ENCODE data around the gene ATXN2. TPM values are rescaled to one million over a fixed set of nuclear protein-coding genes. Genes with fewer than 3 reads are reported as not detected.

ATXN2 gene
- total RNA-seq, 1 experiment from 2014 or later: 56.3 TPM

- no peak for TF ChIP-seq ELF4 (CRISPR knock-in tag; IDR thresholded peaks at IDR 0.05; ENCODE audit: low read depth)
These were observed 184.3 kb downstream of the ATXN2 start (continued) for GRCh38 chr12:111414711-111415252.

GRCh38 chr12:111413442-111414086 lies 185.6 kb downstream of the ATXN2 start:
- no peak for TF ChIP-seq GTF2I (CRISPR knock-in tag; conservative IDR thresholded peaks at IDR 0.05)
- TF ChIP-seq PREB (CRISPR knock-in tag; IDR thresholded peaks at IDR 0.05; ENCODE audit: borderline replicate concordance): no peak
- no peak for TF ChIP-seq USF1 (CRISPR knock-in tag; IDR thresholded peaks at IDR 0.05)
- no peak for TF ChIP-seq ZBTB21 (CRISPR knock-in tag; IDR thresholded peaks at IDR 0.05; ENCODE audit: borderline replicate concordance)
- TF ChIP-seq ARID4B (CRISPR knock-in tag; IDR thresholded peaks at IDR 0.05; ENCODE audit: borderline replicate concordance): no peak
- no peak for TF ChIP-seq STAT6 (CRISPR knock-in tag; conservative IDR thresholded peaks at IDR 0.05; ENCODE audit: low read depth)
- no peak for TF ChIP-seq SMAD3 (CRISPR knock-in tag; IDR thresholded peaks at IDR 0.05; ENCODE audit: borderline replicate concordance)
- no peak for TF ChIP-seq E2F1 (CRISPR knock-in tag; IDR thresholded peaks at IDR 0.05)
- TF ChIP-seq ZNF317 (CRISPR knock-in tag; IDR thresholded peaks at IDR 0.05; ENCODE audit: borderline replicate concordance, low read depth): no peak
- no peak for TF ChIP-seq ZNF416 (CRISPR knock-in tag; IDR thresholded peaks at IDR 0.05)
- TF ChIP-seq TP53 (CRISPR knock-in tag; IDR thresholded peaks at IDR 0.05): no peak
- no peak for TF ChIP-seq ZBTB43 (CRISPR knock-in tag; IDR thresholded peaks at IDR 0.05)
- no peak for TF ChIP-seq NFYB (CRISPR knock-in tag; conservative IDR thresholded peaks at IDR 0.05; ENCODE audit: low read depth)
- peak overlapping the region; percentile 81 for H3K27ac Mint-ChIP-seq
- ChIA-PET POLR2A (interaction anchor here (1.3 kb wide), 1 partner anchor 31 kb away, joined by 3 read pairs; no protein-coding TSS in a partner anchor), CTCF (interaction anchor here (0.7 to 3.5 kb wide), 7 partner anchors 9 to 38 kb away, joined by 3 to 41 read pairs (median 7); no protein-coding TSS in a partner anchor)
- ATAC-seq (no peak), DNase-seq (ENCODE audit: low spot score) (no peak)
- no peaks in the 10 kb centered on the region for H3K36me3 Mint-ChIP-seq
- H3K9me3 Mint-ChIP-seq: no peaks in the 10 kb centered on the region
- H3K4me3 Mint-ChIP-seq: no peak overlapping the region
- H3K4me1 Mint-ChIP-seq: peaks cover 58% of the 10 kb centered on the region
- H3K27me3 Mint-ChIP-seq (ENCODE audit: low read depth): no peaks in the 10 kb centered on the region

Data from WTC11 (cell line).